NCI-H2171 (cell line): Measurements from ENCODE around the gene KCNN2.

ENCODE experiments used
- DNase-seq: peaks from one replicate; lab custom pipeline; 2025; lab: John Stamatoyannopoulos, UW

KCNN2 gene

DNA sequence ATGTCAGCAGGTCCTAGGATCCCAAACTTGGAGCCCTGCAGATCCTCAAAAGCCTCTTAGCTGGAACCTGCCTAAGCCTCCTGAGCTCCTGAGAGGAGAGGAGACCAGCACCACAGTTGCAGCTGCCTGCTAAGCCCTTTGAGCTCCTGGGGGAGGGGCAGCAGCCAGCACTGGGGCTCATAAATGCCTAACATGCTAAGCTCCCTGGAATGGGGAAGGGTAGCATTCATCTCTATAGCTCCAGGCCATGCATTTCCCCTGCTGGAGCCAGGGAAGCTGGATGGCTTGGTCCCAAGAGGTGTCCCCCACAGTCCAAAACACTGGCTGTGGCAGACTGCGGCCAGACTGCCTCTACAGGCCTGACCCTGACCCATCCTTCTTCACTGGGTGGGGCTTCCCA lies 182.7 kb downstream of the KCNN2 start:
- no peak for DNase-seq
